Fibroblast of skin of left quadriceps (primary cell): Measurements from ENCODE around the gene MAPK4.

Experiments used
- DNase-seq, 2 experiments: peaks; one replicate each; pipeline ENCODE4 v3.0.0-alpha.2; 2013; ENCODE audit warnings: low read depth in 2 of 2

MAPK4 gene

GRCh38 chr18:50719471-50720324 is 159.8 kb downstream of the MAPK4 start:
- no peak for DNase-seq

- no peak for DNase-seq
Observed at GRCh38 chr18:50720325-50720674, 160.4 kb downstream of the MAPK4 start.

- no peak for DNase-seq
Observed at GRCh38 chr18:50721006-50721405, 161.1 kb downstream of the MAPK4 start.

- no peak for DNase-seq
Observed at GRCh38 chr18:50721451-50722120, 161.7 kb downstream of the MAPK4 start.

GRCh38 chr18:50722311-50722710 is 162.4 kb downstream of the MAPK4 start:
- DNase-seq = no peak

GRCh38 chr18:50724751-50725151 is 164.9 kb downstream of the MAPK4 start:
- no peak for DNase-seq

- no peak for DNase-seq
Observed at GRCh38 chr18:50726960-50727589, 167.2 kb downstream of the MAPK4 start.

- DNase-seq = no peak
Observed at GRCh38 chr18:50727721-50728471, 168.0 kb downstream of the MAPK4 start.

GRCh38 chr18:50729376-50729775 is 169.5 kb downstream of the MAPK4 start:
- DNase-seq = no peak

GRCh38 chr18:50729986-50730385 is 170.1 kb downstream of the MAPK4 start:
- DNase-seq = no peak

GRCh38 chr18:50734342-50734741 is 174.5 kb downstream of the MAPK4 start:
- DNase-seq = no peak

- no peak for DNase-seq
Observed at GRCh38 chr18:50734886-50735285, 175.0 kb downstream of the MAPK4 start.

- no peak for DNase-seq
Observed at GRCh38 chr18:50737127-50737526, 177.2 kb downstream of the MAPK4 start.

- no peak for DNase-seq
Observed at GRCh38 chr18:50738098-50738757, 178.3 kb downstream of the MAPK4 start.

GRCh38 chr18:50742952-50743351 is 183.1 kb downstream of the MAPK4 start:
- DNase-seq = no peak

GRCh38 chr18:50744253-50744652 is 184.4 kb downstream of the MAPK4 start:
- DNase-seq = no peak

GRCh38 chr18:50745945-50746344 is 186.1 kb downstream of the MAPK4 start:
- no peak for DNase-seq

- no peak for DNase-seq
Observed at GRCh38 chr18:50747849-50748242, 188.0 kb downstream of the MAPK4 start.

- no peak for DNase-seq
Observed at GRCh38 chr18:50748243-50749229, 188.6 kb downstream of the MAPK4 start.

- no peak for DNase-seq
Observed at GRCh38 chr18:50749421-50749820, 189.5 kb downstream of the MAPK4 start.
